ENCODE measurements around the gene PLCB4. TPM values are rescaled to one million over a fixed set of nuclear protein-coding genes. Genes with fewer than 3 reads are reported as not detected.
A peak's percentile ranks its signal among the peaks of the same experiment; 100 is the strongest.

The PLCB4 gene
- total and polyA plus RNA-seq, 3 donors from 2014 or later: 5.9 to 19.4 (median 15.5) TPM

DNA sequence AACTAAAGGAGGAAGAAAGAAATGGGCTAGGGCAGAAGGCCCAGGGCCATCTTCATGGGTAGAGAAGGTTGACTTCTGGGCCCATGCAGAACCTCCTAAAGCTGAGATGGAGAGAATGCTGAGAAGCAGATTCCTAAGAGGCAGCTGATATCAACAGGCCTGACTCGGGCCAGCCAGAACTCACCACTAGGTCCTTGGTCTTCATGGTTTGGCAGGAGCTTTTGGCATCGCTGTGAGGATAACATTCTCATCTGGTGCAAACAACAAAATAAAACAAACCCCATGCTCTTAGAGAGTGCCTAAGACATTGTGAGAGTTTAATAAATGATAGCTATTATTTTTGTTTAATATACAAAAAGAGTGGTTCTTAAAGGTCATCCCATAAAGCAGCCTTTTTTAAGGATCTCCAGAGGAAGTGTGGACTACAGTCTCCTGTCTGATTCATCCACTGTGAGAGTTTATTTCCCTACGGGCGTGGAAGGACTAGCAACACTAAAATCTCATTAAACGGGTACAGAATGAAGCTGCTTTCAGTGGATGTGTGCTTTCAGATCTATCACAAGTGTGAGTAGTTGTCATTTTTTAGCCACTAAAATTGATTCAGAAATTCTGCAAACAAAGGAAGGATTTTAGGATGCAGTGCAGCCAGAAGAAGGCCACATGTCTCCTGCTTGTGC is 160.0 kb downstream of the PLCB4 start:
- peak; percentile 31 for DNase-seq
- intact Hi-C loops (cut with DNase I; ENCODE audit: low total_unique reads): no loop called here
- peaks cover 7% of the 10 kb centered on the region for H3K4me1 ChIP-seq
- TF ChIP-seq, protein P1, sequence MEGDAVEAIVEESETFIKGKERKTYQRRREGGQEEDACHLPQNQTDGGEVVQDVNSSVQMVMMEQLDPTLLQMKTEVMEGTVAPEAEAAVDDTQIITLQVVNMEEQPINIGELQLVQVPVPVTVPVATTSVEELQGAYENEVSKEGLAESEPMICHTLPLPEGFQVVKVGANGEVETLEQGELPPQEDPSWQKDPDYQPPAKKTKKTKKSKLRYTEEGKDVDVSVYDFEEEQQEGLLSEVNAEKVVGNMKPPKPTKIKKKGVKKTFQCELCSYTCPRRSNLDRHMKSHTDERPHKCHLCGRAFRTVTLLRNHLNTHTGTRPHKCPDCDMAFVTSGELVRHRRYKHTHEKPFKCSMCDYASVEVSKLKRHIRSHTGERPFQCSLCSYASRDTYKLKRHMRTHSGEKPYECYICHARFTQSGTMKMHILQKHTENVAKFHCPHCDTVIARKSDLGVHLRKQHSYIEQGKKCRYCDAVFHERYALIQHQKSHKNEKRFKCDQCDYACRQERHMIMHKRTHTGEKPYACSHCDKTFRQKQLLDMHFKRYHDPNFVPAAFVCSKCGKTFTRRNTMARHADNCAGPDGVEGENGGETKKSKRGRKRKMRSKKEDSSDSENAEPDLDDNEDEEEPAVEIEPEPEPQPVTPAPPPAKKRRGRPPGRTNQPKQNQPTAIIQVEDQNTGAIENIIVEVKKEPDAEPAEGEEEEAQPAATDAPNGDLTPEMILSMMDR (IDR thresholded peaks at IDR 0.05): no peak
- no peak for TF ChIP-seq POLR2A (IDR thresholded peaks at IDR 0.05)
- no peaks in the 10 kb centered on the region for H3K36me3 ChIP-seq (ENCODE audit: low read depth, missing control alignments)
- no peak overlapping the region for H3K27ac ChIP-seq
- 61 to 79% methylated on average over 5 of the region's 5 CpGs for WGBS, 2 donors
- no peak overlapping the region for H3K4me3 ChIP-seq
- no peaks in the 10 kb centered on the region for H3K27me3 ChIP-seq
- no peaks in the 10 kb centered on the region for H3K9me3 ChIP-seq

DNA sequence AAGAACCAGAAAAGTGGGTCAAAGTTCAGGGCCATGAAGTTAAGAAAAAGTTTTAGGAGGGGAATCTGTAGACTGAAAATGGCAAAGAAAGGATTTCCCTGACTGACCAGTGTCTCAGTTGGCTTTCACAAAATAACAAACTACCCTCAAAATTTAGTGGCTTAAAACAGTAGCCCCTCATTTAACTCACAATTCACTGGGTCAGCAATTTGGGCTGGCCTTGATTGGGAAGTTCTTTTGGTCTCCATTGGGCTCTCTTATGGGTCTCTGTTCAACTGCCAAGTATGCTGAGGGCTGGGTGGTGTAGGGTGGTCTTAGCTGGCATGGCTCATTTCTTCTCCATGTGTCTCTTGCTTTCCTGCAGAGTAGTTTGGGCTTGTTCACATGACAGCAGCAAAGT is 161.5 kb downstream of the PLCB4 start:
- peaks cover 7% of the 10 kb centered on the region for H3K4me1 ChIP-seq
- TF ChIP-seq, protein P1 (IDR thresholded peaks at IDR 0.05): no peak
- no peak for TF ChIP-seq POLR2A (IDR thresholded peaks at IDR 0.05)
- intact Hi-C loops (cut with DNase I; ENCODE audit: low total_unique reads): no loop called here
- DNase-seq: no peak
- no peaks in the 10 kb centered on the region for H3K27me3 ChIP-seq
- H3K9me3 ChIP-seq: no peaks in the 10 kb centered on the region
- H3K4me3 ChIP-seq: no peak overlapping the region
- H3K27ac ChIP-seq: no peak overlapping the region
- H3K36me3 ChIP-seq (ENCODE audit: low read depth, missing control alignments): no peaks in the 10 kb centered on the region

DNA sequence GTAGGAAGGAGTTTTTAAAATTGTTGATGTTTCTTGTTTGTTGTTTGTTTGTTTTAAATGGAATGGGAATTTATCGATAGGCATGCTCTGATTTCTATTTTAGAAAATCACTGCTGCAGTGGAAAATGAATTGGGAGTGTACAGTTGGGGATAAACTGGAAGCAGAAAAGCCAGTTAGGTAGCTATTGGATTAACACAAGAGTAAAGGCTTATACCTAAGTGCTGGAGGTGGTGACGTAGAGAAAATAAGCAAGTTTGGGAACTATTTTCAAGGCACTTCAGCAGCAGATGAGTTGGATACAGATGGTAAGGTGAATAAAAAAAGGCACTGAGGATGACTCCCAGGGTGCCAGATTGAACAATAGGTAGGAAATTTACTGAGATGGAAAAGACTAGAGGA is 164.9 kb downstream of the PLCB4 start:
- Histone ChIP-seq H3K4me1 (peaks cover 4% of the 10 kb centered on the region), H3K27me3 (no peaks in the 10 kb centered on the region), H3K9me3 (no peaks in the 10 kb centered on the region), H3K4me3 (no peak overlapping the region), H3K36me3 (ENCODE audit: low read depth, missing control alignments) (no peaks in the 10 kb centered on the region), H3K27ac (no peak overlapping the region)
- WGBS, 2 donors: 98 to 99% methylated on average over 2 of the region's 2 CpGs
- DNase-seq: no peak
- intact Hi-C loops (cut with DNase I; ENCODE audit: low total_unique reads): no loop called here
- TF ChIP-seq, protein P1 (IDR thresholded peaks at IDR 0.05): no peak
- no peak for TF ChIP-seq POLR2A (IDR thresholded peaks at IDR 0.05)

DNA sequence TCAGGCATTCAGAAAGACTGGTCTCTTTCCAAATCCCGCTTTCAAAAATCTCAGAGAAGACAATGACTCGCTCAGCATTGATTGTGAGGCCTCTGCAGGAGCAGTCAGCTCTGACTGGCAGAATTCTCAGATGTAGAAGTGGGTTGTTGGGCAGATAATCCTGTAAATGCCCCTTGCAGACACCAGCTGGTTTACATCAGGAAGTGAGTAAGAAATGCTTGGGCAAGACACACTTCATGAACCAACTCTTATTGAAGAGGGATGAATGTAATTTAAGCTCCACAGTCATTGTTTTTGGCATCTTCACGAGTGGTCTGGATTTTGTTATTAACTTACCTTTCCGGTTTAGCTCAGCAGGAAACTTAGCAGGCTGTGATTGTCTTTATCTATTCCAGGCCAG is 166.6 kb downstream of the PLCB4 start:
- no peaks in the 10 kb centered on the region for H3K4me1 ChIP-seq
- intact Hi-C loops (cut with DNase I; ENCODE audit: low total_unique reads): no loop called here
- H3K9me3 ChIP-seq: no peaks in the 10 kb centered on the region
- no peaks in the 10 kb centered on the region for H3K27me3 ChIP-seq
- no peak overlapping the region for H3K4me3 ChIP-seq
- no peak overlapping the region for H3K27ac ChIP-seq
- TF ChIP-seq, protein P1 (IDR thresholded peaks at IDR 0.05): no peak
- no peak for TF ChIP-seq POLR2A (IDR thresholded peaks at IDR 0.05)
- WGBS, 2 donors: 82 to 87% methylated on average over 4 of the region's 4 CpGs
- no peak for DNase-seq
- H3K36me3 ChIP-seq (ENCODE audit: low read depth, missing control alignments): no peaks in the 10 kb centered on the region

DNA sequence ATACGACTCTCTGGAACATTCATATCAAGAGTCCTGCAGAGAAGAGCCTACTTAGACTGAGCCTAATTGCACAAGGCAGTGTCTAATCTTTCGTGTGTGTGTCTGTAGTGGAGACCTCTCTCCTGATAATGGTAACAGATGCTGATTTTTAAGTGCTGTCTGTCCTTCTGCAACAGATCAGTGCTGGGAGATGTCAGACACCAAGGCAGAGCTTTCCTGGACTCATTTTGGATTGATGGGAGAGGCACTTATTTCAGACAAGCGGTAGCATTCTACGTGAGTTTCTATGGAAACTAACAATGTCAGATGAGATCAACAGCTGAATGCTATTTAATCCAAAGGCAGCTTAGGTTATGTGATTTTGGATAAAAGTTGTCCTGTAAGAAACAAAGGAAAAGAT is 167.6 kb downstream of the PLCB4 start:
- no peaks in the 10 kb centered on the region for H3K9me3 ChIP-seq
- no peaks in the 10 kb centered on the region for H3K4me1 ChIP-seq
- TF ChIP-seq, protein P1 (IDR thresholded peaks at IDR 0.05): no peak
- TF ChIP-seq POLR2A (IDR thresholded peaks at IDR 0.05): no peak
- no peak for DNase-seq
- no peaks in the 10 kb centered on the region for H3K27me3 ChIP-seq
- 95 to 96% methylated on average over 4 of the region's 4 CpGs for WGBS, 2 donors
- H3K36me3 ChIP-seq (ENCODE audit: low read depth, missing control alignments): no peaks in the 10 kb centered on the region
- no peak overlapping the region for H3K4me3 ChIP-seq
- H3K27ac ChIP-seq: no peak overlapping the region
- intact Hi-C loops (cut with DNase I; ENCODE audit: low total_unique reads): no loop called here

Data from testis (tissue), 3 donors.